ENCODE data around the gene UGGT1. TPM values are rescaled to one million over a fixed set of nuclear protein-coding genes. Genes with fewer than 3 reads are reported as not detected.

The UGGT1 gene
- total and polyA plus RNA-seq, 2 experiments from 2014 or later = 11.5 to 65.0 TPM

- DNase-seq (ENCODE audit: low spot score) = no peak
- peaks cover 48% of the 10 kb centered on the region for H3K36me3 ChIP-seq (ENCODE audit: insufficient read depth)
Observed at GRCh38 chr2:128137094-128137616, 46.2 kb downstream of the UGGT1 start.

More at GRCh38 chr2:128137094-128137616, 46.2 kb downstream of the UGGT1 start:
- Histone ChIP-seq H3K4me2 (no peak overlapping the region), H3K9me2 (ENCODE audit: insufficient read depth) (no peaks in the 10 kb centered on the region), H3K4me1 (ENCODE audit: insufficient read depth) (no peaks in the 10 kb centered on the region), H3K79me2 (replicated peaks; ENCODE audit: insufficient read depth) (no peaks in the 10 kb centered on the region), H3F3A (replicated peaks; ENCODE audit: low read depth) (no peaks in the 10 kb centered on the region), H3K27me3 (ENCODE audit: insufficient read depth) (no peaks in the 10 kb centered on the region), H2AFZ (no peak overlapping the region), H3K4me3 (no peak overlapping the region), H4K20me1 (replicated peaks; ENCODE audit: insufficient read depth) (peaks cover 8% of the 10 kb centered on the region), H3K27ac (ENCODE audit: low read depth) (no peak overlapping the region)
- TF ChIP-seq NANOG (IDR thresholded peaks at IDR 0.05; ENCODE audit: borderline replicate concordance) (no peak), JUNB (IDR thresholded peaks at IDR 0.05; ENCODE audit: unreplicated experiment) (no peak), STAT1 (IDR thresholded peaks at IDR 0.05; ENCODE audit: unreplicated experiment) (no peak), EZH2 (IDR thresholded peaks at IDR 0.05; ENCODE audit: low read depth, unreplicated experiment) (no peak), ZNF462 (CRISPR knock-in tag; IDR thresholded peaks at IDR 0.05) (no peak), ZNF331 (CRISPR knock-in tag; IDR thresholded peaks at IDR 0.05; ENCODE audit: low read depth) (no peak), ZNF114 (CRISPR knock-in tag; IDR thresholded peaks at IDR 0.05) (no peak), EZH2phosphoT487 (IDR thresholded peaks at IDR 0.05; ENCODE audit: unreplicated experiment) (no peak), ETS1 (IDR thresholded peaks at IDR 0.05) (no peak), POLR2AphosphoS5 (IDR thresholded peaks at IDR 0.05; ENCODE audit: low read depth) (no peak), CTCF (conservative IDR thresholded peaks at IDR 0.05; ENCODE audit: low read depth in 2 of 2) (no peak), CREB1 (CRISPR knock-in tag; IDR thresholded peaks at IDR 0.05; ENCODE audit: low read depth) (no peak)
- TF ChIP-seq, protein P1, sequence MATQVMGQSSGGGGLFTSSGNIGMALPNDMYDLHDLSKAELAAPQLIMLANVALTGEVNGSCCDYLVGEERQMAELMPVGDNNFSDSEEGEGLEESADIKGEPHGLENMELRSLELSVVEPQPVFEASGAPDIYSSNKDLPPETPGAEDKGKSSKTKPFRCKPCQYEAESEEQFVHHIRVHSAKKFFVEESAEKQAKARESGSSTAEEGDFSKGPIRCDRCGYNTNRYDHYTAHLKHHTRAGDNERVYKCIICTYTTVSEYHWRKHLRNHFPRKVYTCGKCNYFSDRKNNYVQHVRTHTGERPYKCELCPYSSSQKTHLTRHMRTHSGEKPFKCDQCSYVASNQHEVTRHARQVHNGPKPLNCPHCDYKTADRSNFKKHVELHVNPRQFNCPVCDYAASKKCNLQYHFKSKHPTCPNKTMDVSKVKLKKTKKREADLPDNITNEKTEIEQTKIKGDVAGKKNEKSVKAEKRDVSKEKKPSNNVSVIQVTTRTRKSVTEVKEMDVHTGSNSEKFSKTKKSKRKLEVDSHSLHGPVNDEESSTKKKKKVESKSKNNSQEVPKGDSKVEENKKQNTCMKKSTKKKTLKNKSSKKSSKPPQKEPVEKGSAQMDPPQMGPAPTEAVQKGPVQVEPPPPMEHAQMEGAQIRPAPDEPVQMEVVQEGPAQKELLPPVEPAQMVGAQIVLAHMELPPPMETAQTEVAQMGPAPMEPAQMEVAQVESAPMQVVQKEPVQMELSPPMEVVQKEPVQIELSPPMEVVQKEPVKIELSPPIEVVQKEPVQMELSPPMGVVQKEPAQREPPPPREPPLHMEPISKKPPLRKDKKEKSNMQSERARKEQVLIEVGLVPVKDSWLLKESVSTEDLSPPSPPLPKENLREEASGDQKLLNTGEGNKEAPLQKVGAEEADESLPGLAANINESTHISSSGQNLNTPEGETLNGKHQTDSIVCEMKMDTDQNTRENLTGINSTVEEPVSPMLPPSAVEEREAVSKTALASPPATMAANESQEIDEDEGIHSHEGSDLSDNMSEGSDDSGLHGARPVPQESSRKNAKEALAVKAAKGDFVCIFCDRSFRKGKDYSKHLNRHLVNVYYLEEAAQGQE (IDR thresholded peaks at IDR 0.05; ENCODE audit: unreplicated experiment) = no peak
- Mint-ChIP-seq H3K36me3 (ENCODE audit: low read depth) (peaks cover 62% of the 10 kb centered on the region), H3K9me3 (no peaks in the 10 kb centered on the region), H3K27me3 (ENCODE audit: insufficient read depth, low read depth, poor library complexity) (no peaks in the 10 kb centered on the region), H3K27ac (no peak overlapping the region), H3K4me1 (no peaks in the 10 kb centered on the region), H3K4me3 (no peak overlapping the region)
- ATAC-seq = no peak
